IPS-20b (cell line): Measurements from ENCODE around the gene NAV3.

Experiments used
- H3K27ac ChIP-seq: one replicate; pipeline ENCODE4 v1.5.1; 2013; ENCODE audit warnings: low read length
- H3K27me3 ChIP-seq: 2 replicates; pipeline ENCODE4 v1.6.1; 2013; ENCODE audit warnings: mild to moderate bottlenecking, low read length, inconsistent platforms; ENCODE audit not compliant: insufficient read depth
- H3K36me3 ChIP-seq: 2 replicates; pipeline ENCODE4 v1.6.1; 2013; ENCODE audit warnings: low read depth, mild to moderate bottlenecking, inconsistent platforms, low read length, moderate library complexity; ENCODE audit not compliant: insufficient read depth
- H3K4me1 ChIP-seq: 2 replicates; pipeline ENCODE4 v1.6.1; 2013; ENCODE audit warnings: mild to moderate bottlenecking, control low read depth, inconsistent platforms, low read length, moderate library complexity; ENCODE audit not compliant: insufficient read depth
- H3K4me3 ChIP-seq: 2 replicates; pipeline ENCODE4 v1.5.1; 2013; ENCODE audit warnings: mild to moderate bottlenecking, low read length, inconsistent platforms
- H3K9ac ChIP-seq: 2 replicates; pipeline ENCODE4 v1.6.1; 2013; ENCODE audit warnings: low read depth, mild to moderate bottlenecking, inconsistent platforms, low read length, moderate library complexity
- H3K9me3 ChIP-seq: 2 replicates; pipeline ENCODE4 v1.6.1; 2013; ENCODE audit warnings: mild to moderate bottlenecking, low read depth, low read length, inconsistent platforms; ENCODE audit not compliant: insufficient read depth

NAV3 gene

GRCh38 chr12:77957062-77957461 is 126.4 kb downstream of the NAV3 start:
- no peaks in the 10 kb centered on the region for H3K9me3 ChIP-seq
- no peak overlapping the region for H3K9ac ChIP-seq
- H3K27ac ChIP-seq: no peak overlapping the region
- H3K4me1 ChIP-seq: peaks cover 5% of the 10 kb centered on the region; the same call in 1 of the 2 replicates
- no peaks in the 10 kb centered on the region for H3K27me3 ChIP-seq
- H3K36me3 ChIP-seq: no peaks in the 10 kb centered on the region
- H3K4me3 ChIP-seq: no peak overlapping the region

DNA sequence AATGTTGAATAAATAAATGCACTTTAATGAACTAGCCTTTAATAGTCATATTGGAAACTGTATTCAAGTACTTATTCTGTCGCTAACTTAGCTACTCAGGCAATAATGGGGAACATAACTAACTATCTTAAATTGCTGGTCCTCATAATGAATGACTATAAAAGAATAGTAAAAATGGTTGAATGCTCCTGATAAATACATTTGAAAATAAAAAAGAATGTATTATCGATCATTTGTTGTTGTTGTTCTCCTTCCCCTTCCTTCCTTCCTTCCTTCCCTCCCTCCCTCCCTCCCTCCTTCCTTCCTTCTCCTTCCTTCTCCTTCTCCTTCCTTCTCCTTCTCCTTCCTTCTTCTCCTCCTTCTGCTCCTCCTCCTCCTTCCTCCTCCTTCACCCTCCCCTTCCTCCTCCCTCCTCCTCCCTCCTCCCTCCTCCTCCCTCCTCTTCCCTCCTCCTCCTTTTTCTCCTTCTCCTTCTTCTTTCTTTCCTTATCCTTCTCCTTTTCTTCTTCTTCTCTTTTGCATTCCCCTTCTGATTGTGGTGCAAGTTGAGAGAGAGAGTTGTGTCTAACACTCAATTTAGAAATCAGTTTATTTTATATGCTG is 133.0 kb downstream of the NAV3 start:
- H3K4me1 ChIP-seq: peaks cover 8% of the 10 kb centered on the region; the same call in 1 of the 2 replicates
- no peaks in the 10 kb centered on the region for H3K27me3 ChIP-seq
- no peaks in the 10 kb centered on the region for H3K36me3 ChIP-seq
- H3K27ac ChIP-seq: no peak overlapping the region
- H3K9me3 ChIP-seq: no peaks in the 10 kb centered on the region
- no peak overlapping the region for H3K9ac ChIP-seq
- H3K4me3 ChIP-seq: no peak overlapping the region

GRCh38 chr12:77965790-77966189 is 135.1 kb downstream of the NAV3 start:
- Histone ChIP-seq H3K36me3 (no peaks in the 10 kb centered on the region), H3K4me1 (peaks cover 8% of the 10 kb centered on the region; the same call in 1 of the 2 replicates), H3K9me3 (no peaks in the 10 kb centered on the region), H3K9ac (no peak overlapping the region), H3K4me3 (no peak overlapping the region), H3K27ac (no peak overlapping the region), H3K27me3 (no peaks in the 10 kb centered on the region)

GRCh38 chr12:77968021-77968420 is 137.3 kb downstream of the NAV3 start:
- Histone ChIP-seq H3K4me3 (no peak overlapping the region), H3K27ac (no peak overlapping the region), H3K9ac (no peak overlapping the region), H3K27me3 (no peaks in the 10 kb centered on the region), H3K9me3 (no peaks in the 10 kb centered on the region), H3K4me1 (peaks cover 8% of the 10 kb centered on the region; the same call in 1 of the 2 replicates), H3K36me3 (no peaks in the 10 kb centered on the region)

DNA sequence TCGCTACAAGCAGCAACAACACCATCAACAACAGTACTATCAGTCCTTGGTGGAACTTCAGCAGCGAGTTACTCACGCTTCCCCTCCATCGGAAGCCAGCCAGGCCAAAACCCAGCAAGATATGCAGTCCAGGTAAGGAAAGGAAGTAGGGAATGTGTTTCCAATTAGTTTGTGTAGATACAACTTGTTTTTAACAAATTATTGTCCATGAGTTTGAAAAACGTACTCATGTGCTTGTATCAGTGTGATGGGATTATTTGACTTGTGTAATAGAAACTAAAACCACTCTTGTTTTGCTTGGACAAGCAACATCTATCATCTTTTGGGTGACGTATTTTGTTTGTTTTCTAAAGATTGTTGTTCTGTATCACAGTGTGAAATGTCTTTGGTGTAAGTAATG is 137.9 kb downstream of the NAV3 start:
- Histone ChIP-seq H3K27me3 (no peaks in the 10 kb centered on the region), H3K9ac (no peak overlapping the region), H3K9me3 (no peaks in the 10 kb centered on the region), H3K36me3 (no peaks in the 10 kb centered on the region), H3K4me3 (no peak overlapping the region), H3K27ac (no peak overlapping the region), H3K4me1 (peaks cover 8% of the 10 kb centered on the region; the same call in 1 of the 2 replicates)

GRCh38 chr12:77973579-77973978 is 142.9 kb downstream of the NAV3 start:
- H3K4me1 ChIP-seq: no peaks in the 10 kb centered on the region
- H3K9ac ChIP-seq: no peak overlapping the region
- no peaks in the 10 kb centered on the region for H3K27me3 ChIP-seq
- H3K27ac ChIP-seq: no peak overlapping the region
- no peaks in the 10 kb centered on the region for H3K9me3 ChIP-seq
- H3K4me3 ChIP-seq: no peak overlapping the region
- no peaks in the 10 kb centered on the region for H3K36me3 ChIP-seq

- no peak overlapping the region for H3K27ac ChIP-seq
- H3K27me3 ChIP-seq: no peaks in the 10 kb centered on the region
- no peaks in the 10 kb centered on the region for H3K4me1 ChIP-seq
- no peak overlapping the region for H3K4me3 ChIP-seq
- no peak overlapping the region for H3K9ac ChIP-seq
- H3K36me3 ChIP-seq: no peaks in the 10 kb centered on the region
- no peaks in the 10 kb centered on the region for H3K9me3 ChIP-seq
Measured at GRCh38 chr12:77974645-77975044, 144.0 kb downstream of the NAV3 start.

- H3K9me3 ChIP-seq: no peaks in the 10 kb centered on the region
Measured at GRCh38 chr12:77979597-77980250, 149.0 kb downstream of the NAV3 start.

DNA sequence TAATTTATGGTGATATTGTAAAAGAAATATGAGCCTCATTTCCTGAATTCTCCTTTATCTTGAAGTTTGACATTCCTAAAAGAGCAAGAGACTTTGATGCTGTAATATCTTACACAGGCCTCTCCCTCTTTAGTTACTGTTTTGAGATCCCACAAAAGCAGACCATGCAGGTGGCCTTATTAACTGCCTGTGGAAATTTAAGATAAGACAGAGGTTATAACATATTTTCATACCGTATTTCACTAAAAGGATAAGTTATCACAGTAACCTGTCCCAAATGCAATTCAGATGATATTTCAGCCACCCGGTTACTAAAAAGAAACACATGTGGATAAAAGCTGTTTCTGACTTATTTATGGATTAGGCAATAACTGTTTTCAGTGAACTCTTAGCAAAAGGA is 150.1 kb downstream of the NAV3 start:
- Histone ChIP-seq H3K27ac (no peak overlapping the region), H3K27me3 (no peaks in the 10 kb centered on the region), H3K4me1 (no peaks in the 10 kb centered on the region), H3K4me3 (no peak overlapping the region), H3K9me3 (no peaks in the 10 kb centered on the region), H3K9ac (no peak overlapping the region), H3K36me3 (no peaks in the 10 kb centered on the region)

More at GRCh38 chr12:77979597-77980250, 149.0 kb downstream of the NAV3 start:
- Histone ChIP-seq H3K9ac (no peak overlapping the region), H3K36me3 (no peaks in the 10 kb centered on the region), H3K27me3 (no peaks in the 10 kb centered on the region), H3K4me3 (no peak overlapping the region), H3K27ac (no peak overlapping the region), H3K4me1 (no peaks in the 10 kb centered on the region)

DNA sequence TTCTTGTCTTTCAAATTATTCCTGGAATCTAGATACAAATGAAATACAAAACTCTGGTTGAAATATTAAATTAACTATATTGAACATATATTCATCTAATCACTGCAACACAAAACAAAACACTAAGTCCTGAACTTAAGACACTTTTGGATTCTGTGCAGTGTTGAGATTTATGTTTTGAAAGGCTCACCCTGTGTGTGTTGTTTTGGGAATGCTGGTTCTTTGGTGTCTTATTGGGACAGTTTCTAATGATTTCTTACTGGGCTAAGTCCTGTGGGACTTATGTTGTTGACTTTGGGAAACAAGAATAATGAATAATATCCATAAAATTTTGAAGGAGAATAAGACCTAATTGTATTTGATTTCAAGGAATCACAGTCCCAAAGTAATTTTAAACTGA is 153.2 kb downstream of the NAV3 start:
- H3K4me3 ChIP-seq: no peak overlapping the region
- H3K27me3 ChIP-seq: no peaks in the 10 kb centered on the region
- no peaks in the 10 kb centered on the region for H3K9me3 ChIP-seq
- H3K36me3 ChIP-seq: no peaks in the 10 kb centered on the region
- no peaks in the 10 kb centered on the region for H3K4me1 ChIP-seq
- H3K9ac ChIP-seq: no peak overlapping the region
- H3K27ac ChIP-seq: no peak overlapping the region

DNA sequence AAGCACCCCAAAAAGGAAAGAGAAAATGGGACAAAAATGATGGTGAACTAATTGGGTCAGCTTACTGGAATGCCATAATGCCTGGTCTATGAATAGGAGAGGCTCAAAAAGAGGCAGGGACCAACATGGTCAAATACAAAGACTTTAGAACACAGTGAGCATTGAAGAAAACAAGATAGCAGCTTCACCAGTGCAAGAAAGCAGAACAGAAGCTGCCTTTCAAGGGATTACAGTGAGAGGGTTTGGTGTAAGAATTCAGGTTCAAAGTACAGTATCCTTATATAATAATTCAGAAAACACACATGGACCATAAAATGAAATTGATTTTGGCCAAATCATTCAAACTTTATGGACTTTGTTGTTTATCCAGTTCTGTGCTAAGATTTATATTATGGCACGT is 162.1 kb downstream of the NAV3 start:
- no peak overlapping the region for H3K27ac ChIP-seq
- no peaks in the 10 kb centered on the region for H3K36me3 ChIP-seq
- no peaks in the 10 kb centered on the region for H3K4me1 ChIP-seq
- no peaks in the 10 kb centered on the region for H3K27me3 ChIP-seq
- H3K4me3 ChIP-seq: no peak overlapping the region
- H3K9ac ChIP-seq: no peak overlapping the region
- H3K9me3 ChIP-seq: no peaks in the 10 kb centered on the region

- no peaks in the 10 kb centered on the region for H3K9me3 ChIP-seq
- no peaks in the 10 kb centered on the region for H3K27me3 ChIP-seq
- H3K4me3 ChIP-seq: no peak overlapping the region
- H3K9ac ChIP-seq: no peak overlapping the region
- no peaks in the 10 kb centered on the region for H3K36me3 ChIP-seq
- no peak overlapping the region for H3K27ac ChIP-seq
- H3K4me1 ChIP-seq: no peaks in the 10 kb centered on the region
Measured at GRCh38 chr12:77993658-77994057, 163.0 kb downstream of the NAV3 start.
